Fibroblast of lung (primary cell): ENCODE data around the gene LRCH3.

Source experiments
- EZH2 ChIP-seq: IDR thresholded peaks from 2 replicates; pipeline ENCODE4 v1.5.1; 2012; ENCODE audit warnings: low read length, control low read depth, mild to moderate bottlenecking; ENCODE audit errors: missing control alignments
- TF ChIP-seq, protein P1 (sequence below), 2 donors: IDR thresholded peaks in 1 of 2; conservative IDR thresholded peaks in 1 of 2; 1 replicate in 1 of 2; 2 replicates in 1 of 2; pipeline ENCODE4 v1.5.1; 2011 to 2012; ENCODE audit warnings: low read length in 2 of 2, control low read depth in 1 of 2, inconsistent platforms in 1 of 2, low read depth in 1 of 2, mild to moderate bottlenecking in 1 of 2

- TF ChIP-seq, protein P1, sequence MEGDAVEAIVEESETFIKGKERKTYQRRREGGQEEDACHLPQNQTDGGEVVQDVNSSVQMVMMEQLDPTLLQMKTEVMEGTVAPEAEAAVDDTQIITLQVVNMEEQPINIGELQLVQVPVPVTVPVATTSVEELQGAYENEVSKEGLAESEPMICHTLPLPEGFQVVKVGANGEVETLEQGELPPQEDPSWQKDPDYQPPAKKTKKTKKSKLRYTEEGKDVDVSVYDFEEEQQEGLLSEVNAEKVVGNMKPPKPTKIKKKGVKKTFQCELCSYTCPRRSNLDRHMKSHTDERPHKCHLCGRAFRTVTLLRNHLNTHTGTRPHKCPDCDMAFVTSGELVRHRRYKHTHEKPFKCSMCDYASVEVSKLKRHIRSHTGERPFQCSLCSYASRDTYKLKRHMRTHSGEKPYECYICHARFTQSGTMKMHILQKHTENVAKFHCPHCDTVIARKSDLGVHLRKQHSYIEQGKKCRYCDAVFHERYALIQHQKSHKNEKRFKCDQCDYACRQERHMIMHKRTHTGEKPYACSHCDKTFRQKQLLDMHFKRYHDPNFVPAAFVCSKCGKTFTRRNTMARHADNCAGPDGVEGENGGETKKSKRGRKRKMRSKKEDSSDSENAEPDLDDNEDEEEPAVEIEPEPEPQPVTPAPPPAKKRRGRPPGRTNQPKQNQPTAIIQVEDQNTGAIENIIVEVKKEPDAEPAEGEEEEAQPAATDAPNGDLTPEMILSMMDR (conservative IDR thresholded peaks at IDR 0.05 in 1 of 2, IDR thresholded peaks at IDR 0.05 in 1 of 2; ENCODE audit: low read depth in 1 of 2, low read length in 2 of 2) = no peak
- TF ChIP-seq EZH2 = no peak
Measured at GRCh38 chr3:197837282-197837681, 46.2 kb downstream of the LRCH3 start.
